Karpas-422 (cell line): ENCODE data around the gene UST. TPM values are rescaled to one million over a fixed set of nuclear protein-coding genes. Genes with fewer than 3 reads are reported as not detected.
"Not testable (repeated sequence)": the region's sequence is repeated elsewhere in the genome, so short reads cannot be mapped to it uniquely, and the experiment has no call there.

Experiments used
- DNase-seq: peaks from one replicate; pipeline ENCODE4 v3.0.0-alpha.2; 2015
- H2AFZ ChIP-seq: fragments of 200-600 bp; sonication (generic); 2 replicates; pipeline ENCODE4 v1.6.1; 2014; ENCODE audit warnings: antibody characterized with exemption, low read length, mixed read lengths
- H3K27ac ChIP-seq: fragments of 200-600 bp; sonication (generic); 2 replicates; pipeline ENCODE4 v1.5.1; 2014; ENCODE audit warnings: mild to moderate bottlenecking, low read length, moderate library complexity
- H3K27me3 ChIP-seq: fragments of 200-600 bp; sonication (generic); 2 replicates; pipeline ENCODE4 v1.6.1; 2014; ENCODE audit warnings: low read length, mixed read lengths
- H3K36me3 ChIP-seq: fragments of 200-600 bp; sonication (generic); 2 replicates; pipeline ENCODE4 v1.6.1; 2014; ENCODE audit warnings: low read length, mixed read lengths; ENCODE audit not compliant: insufficient read depth
- H3K4me1 ChIP-seq: fragments of 200-600 bp; sonication (generic); 2 replicates; pipeline ENCODE4 v1.6.1; 2014; ENCODE audit warnings: mild to moderate bottlenecking, low read length, mixed read lengths
- H3K4me2 ChIP-seq: fragments of 200-600 bp; sonication (generic); 2 replicates; pipeline ENCODE4 v1.6.1; 2014; ENCODE audit warnings: low read length, low read depth, mild to moderate bottlenecking; ENCODE audit not compliant: poor library complexity, severe bottlenecking
- H3K4me3 ChIP-seq: fragments of 200-600 bp; sonication (generic); 2 replicates; pipeline ENCODE4 v1.5.1; 2014; ENCODE audit warnings: mild to moderate bottlenecking, antibody characterized with exemption, low read length, mixed read lengths
- H3K79me2 ChIP-seq: fragments of 200-600 bp; sonication (generic); 2 replicates; pipeline ENCODE4 v1.6.1; 2014; ENCODE audit warnings: mild to moderate bottlenecking, low read length, mixed read lengths
- H3K9ac ChIP-seq: fragments of 200-600 bp; sonication (generic); 2 replicates; pipeline ENCODE4 v1.6.0; 2014; ENCODE audit warnings: low read length
- H3K9me2 ChIP-seq: fragments of 200-600 bp; sonication (generic), shearing (Covaris generic); replicated peaks from 2 replicates; pipeline ENCODE4 v1.6.0; 2014; ENCODE audit warnings: mild to moderate bottlenecking, low read length, moderate library complexity; ENCODE audit not compliant: insufficient read depth
- H3K9me3 ChIP-seq: fragments of 300-700, 200-600 bp; sonication (generic); 2 replicates; pipeline ENCODE4 v1.6.1; 2014; ENCODE audit warnings: low read length, mixed read lengths
- H4K20me1 ChIP-seq: fragments of 200-600 bp; sonication (generic); 2 replicates; pipeline ENCODE4 v1.6.1; 2014; ENCODE audit warnings: mild to moderate bottlenecking, antibody characterized with exemption, low read length, low read depth; ENCODE audit not compliant: insufficient read depth
- total RNA-seq: library from RNA; depleted of rRNA; stranded (reverse); fragments of >200 nt; shearing (Covaris generic); gene quantifications from 2 replicates; pipeline ENCODE4 v1.2.3, GENCODE V29; 2014; ENCODE audit warnings: low replicate concordance

The UST gene
- total RNA-seq, 1 experiment from 2014 or later = 0.15 TPM

DNA sequence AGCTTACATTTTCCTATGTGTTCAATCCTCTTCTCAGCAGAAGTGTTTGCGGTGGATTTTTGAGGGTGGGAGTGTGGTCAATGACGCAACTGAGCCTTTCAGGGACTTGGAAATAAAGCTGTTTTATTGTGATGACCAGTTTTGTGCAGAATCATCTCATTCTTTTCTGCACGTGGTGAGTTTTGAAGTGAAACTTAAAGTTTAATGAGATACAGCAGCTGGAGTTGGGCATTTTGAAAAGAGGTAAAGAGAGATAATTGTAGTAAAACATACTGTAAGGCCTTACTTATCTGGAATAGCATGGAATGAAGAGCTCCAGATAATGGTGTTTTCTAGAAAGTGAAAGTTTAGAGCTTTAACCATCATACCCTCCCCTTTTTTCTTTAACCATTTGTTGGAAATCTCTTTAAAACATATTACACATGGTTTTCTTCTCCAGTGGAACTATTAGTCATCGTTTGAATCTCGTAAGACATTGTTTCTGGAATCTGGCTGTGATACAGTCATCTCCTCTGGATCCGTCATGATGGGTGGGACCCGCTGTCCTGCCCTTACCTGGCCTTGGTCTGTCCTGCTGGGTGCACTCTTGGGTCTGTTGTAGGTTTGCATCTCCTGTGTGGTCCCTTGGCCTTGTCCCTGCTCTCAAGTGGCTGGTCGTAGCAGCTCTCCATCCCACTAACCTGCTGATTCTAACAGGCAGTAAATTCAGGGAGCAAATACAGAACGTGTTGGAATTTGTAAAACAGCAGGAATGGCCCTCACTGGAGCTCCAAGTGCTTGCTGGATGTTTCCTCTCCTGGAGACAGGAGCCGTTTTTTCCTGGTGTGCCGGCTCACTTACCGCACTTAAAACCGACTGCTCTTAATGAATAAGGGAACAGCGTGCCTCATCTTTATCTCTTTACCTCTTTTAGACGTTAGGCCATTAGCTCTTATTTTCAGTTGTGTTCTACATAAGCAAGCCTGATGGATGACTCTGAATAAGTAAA is 29.8 kb downstream of the UST start:
- H3K4me1 ChIP-seq = no peaks in the 10 kb centered on the region
- H3K79me2 ChIP-seq = no peaks in the 10 kb centered on the region
- no peak overlapping the region for H3K4me2 ChIP-seq
- no peaks in the 10 kb centered on the region for H3K36me3 ChIP-seq
- H3K27me3 ChIP-seq = no peaks in the 10 kb centered on the region
- H3K27ac ChIP-seq = no peak overlapping the region
- no peaks in the 10 kb centered on the region for H4K20me1 ChIP-seq
- H3K4me3 ChIP-seq = no peak overlapping the region
- H2AFZ ChIP-seq = no peak overlapping the region
- H3K9me3 ChIP-seq = no peaks in the 10 kb centered on the region
- DNase-seq = no peak
- no peak overlapping the region for H3K9ac ChIP-seq
- no peaks in the 10 kb centered on the region for H3K9me2 ChIP-seq

GRCh38 chr6:148779142-148779562 is 32.3 kb downstream of the UST start:
- no peak for DNase-seq
- H3K4me3 ChIP-seq = no peak overlapping the region
- no peak overlapping the region for H2AFZ ChIP-seq
- H3K36me3 ChIP-seq = no peaks in the 10 kb centered on the region
- H3K79me2 ChIP-seq = no peaks in the 10 kb centered on the region
- no peak overlapping the region for H3K27ac ChIP-seq
- no peak overlapping the region for H3K9ac ChIP-seq
- H3K27me3 ChIP-seq = no peaks in the 10 kb centered on the region
- H3K9me3 ChIP-seq = no peaks in the 10 kb centered on the region
- H3K9me2 ChIP-seq = no peaks in the 10 kb centered on the region
- no peak overlapping the region for H3K4me2 ChIP-seq
- no peaks in the 10 kb centered on the region for H4K20me1 ChIP-seq
- no peaks in the 10 kb centered on the region for H3K4me1 ChIP-seq

GRCh38 chr6:148780423-148780822 is 33.6 kb downstream of the UST start:
- not testable (repeated sequence) for H3K27ac ChIP-seq, H3K9me2 ChIP-seq, H3K27me3 ChIP-seq, H3K9ac ChIP-seq, H3K4me3 ChIP-seq, H3K9me3 ChIP-seq, H3K4me2 ChIP-seq, H3K79me2 ChIP-seq, H4K20me1 ChIP-seq, H3K36me3 ChIP-seq, DNase-seq, H2AFZ ChIP-seq, H3K4me1 ChIP-seq

GRCh38 chr6:148780918-148781436 is 34.1 kb downstream of the UST start:
- DNase-seq = no peak
- Histone ChIP-seq H2AFZ (no peak overlapping the region), H3K27me3 (no peaks in the 10 kb centered on the region), H4K20me1 (no peaks in the 10 kb centered on the region), H3K9ac (no peak overlapping the region), H3K9me2 (no peaks in the 10 kb centered on the region), H3K9me3 (no peaks in the 10 kb centered on the region), H3K27ac (no peak overlapping the region), H3K79me2 (no peaks in the 10 kb centered on the region), H3K4me1 (no peaks in the 10 kb centered on the region; the same call in 1 of the 2 replicates), H3K4me2 (no peak overlapping the region), H3K4me3 (no peak overlapping the region), H3K36me3 (no peaks in the 10 kb centered on the region)

DNA sequence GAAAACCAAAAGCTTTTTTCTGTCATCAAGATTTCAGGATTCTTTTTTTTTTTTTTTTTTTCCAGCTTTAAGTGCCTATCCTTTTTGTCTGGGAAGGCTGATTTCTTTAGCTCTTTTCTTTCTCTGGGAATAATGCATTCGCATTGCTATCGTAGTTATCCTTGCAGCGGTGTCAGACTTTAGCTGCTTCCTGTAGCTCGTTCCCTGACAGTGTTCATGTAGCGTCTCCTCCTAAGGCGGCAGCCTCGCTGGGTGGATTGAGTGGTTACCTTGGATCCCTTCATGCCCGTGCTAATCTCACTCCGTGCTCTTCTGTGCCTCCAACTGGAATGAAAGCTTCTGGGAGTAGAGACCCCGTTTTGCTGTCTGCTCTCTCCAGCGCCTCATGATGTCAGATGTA is 43.1 kb downstream of the UST start:
- Histone ChIP-seq H2AFZ (no peak overlapping the region), H3K27me3 (no peaks in the 10 kb centered on the region), H3K36me3 (no peaks in the 10 kb centered on the region), H3K9ac (no peak overlapping the region), H4K20me1 (no peaks in the 10 kb centered on the region), H3K9me2 (no peaks in the 10 kb centered on the region), H3K4me3 (no peak overlapping the region), H3K4me2 (no peak overlapping the region), H3K79me2 (no peaks in the 10 kb centered on the region), H3K9me3 (no peaks in the 10 kb centered on the region), H3K4me1 (no peaks in the 10 kb centered on the region; the same call in 1 of the 2 replicates), H3K27ac (no peak overlapping the region)
- no peak for DNase-seq

DNA sequence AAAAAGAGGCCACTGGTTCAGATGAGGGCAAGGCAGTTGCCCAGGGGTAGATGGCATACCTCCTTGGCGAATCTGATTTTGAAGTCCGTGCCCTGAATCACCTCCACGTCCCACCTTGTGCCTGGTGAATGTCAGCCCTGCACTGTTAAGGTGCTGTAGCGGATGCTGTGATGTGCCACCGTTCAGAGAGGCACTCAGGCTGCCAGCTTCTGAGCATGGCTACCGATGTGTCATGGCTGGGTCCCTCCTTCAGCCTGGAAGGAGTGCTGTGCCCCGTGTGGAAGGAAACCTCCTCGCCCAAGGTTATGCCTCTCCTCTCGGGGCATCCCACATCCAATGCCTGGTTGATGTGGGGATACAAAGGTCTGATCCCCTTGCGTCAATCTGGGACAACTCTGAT is 43.6 kb downstream of the UST start:
- H2AFZ ChIP-seq = no peak overlapping the region
- no peaks in the 10 kb centered on the region for H3K79me2 ChIP-seq
- no peak overlapping the region for H3K4me2 ChIP-seq

DNA sequence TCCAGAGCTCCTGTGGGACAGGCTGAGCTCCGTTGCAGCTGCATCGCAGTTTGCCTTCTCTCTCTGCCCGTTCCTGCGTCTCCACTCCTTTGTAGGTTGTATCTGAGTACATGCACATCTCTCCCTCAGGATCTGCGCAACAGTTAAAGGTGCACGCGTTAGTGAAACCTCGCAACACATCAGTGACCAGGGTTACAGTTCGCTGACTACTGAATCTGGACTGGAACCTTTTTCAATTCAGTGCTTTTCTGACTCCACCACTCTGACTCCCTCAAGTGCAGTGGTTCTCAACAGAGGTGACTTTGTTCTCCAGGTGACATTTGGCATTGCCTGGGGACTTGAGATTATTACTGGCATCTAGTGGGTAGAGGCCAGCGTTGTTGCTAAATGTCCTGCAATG is 44.0 kb downstream of the UST start:
- Histone ChIP-seq H3K4me3 (no peak overlapping the region), H3K9me3 (no peaks in the 10 kb centered on the region), H3K4me1 (no peaks in the 10 kb centered on the region), H3K27me3 (no peaks in the 10 kb centered on the region), H3K9me2 (no peaks in the 10 kb centered on the region), H4K20me1 (no peaks in the 10 kb centered on the region), H3K79me2 (no peaks in the 10 kb centered on the region), H3K4me2 (no peak overlapping the region), H3K27ac (no peak overlapping the region), H3K9ac (no peak overlapping the region), H3K36me3 (no peaks in the 10 kb centered on the region), H2AFZ (no peak overlapping the region)
- no peak for DNase-seq

More for the DNA sequence above, 43.6 kb downstream of the UST start:
- Histone ChIP-seq H4K20me1 (no peaks in the 10 kb centered on the region), H3K27me3 (no peaks in the 10 kb centered on the region), H3K9me2 (no peaks in the 10 kb centered on the region), H3K27ac (no peak overlapping the region), H3K4me1 (no peaks in the 10 kb centered on the region; the same call in 1 of the 2 replicates), H3K9me3 (no peaks in the 10 kb centered on the region), H3K36me3 (no peaks in the 10 kb centered on the region), H3K9ac (no peak overlapping the region), H3K4me3 (no peak overlapping the region)
- no peak for DNase-seq

- Histone ChIP-seq H3K79me2 (no peaks in the 10 kb centered on the region), H3K27me3 (no peaks in the 10 kb centered on the region), H3K36me3 (no peaks in the 10 kb centered on the region), H3K9ac (no peak overlapping the region), H3K4me2 (no peak overlapping the region), H3K4me3 (no peak overlapping the region), H3K9me3 (no peaks in the 10 kb centered on the region), H3K4me1 (no peaks in the 10 kb centered on the region), H3K9me2 (no peaks in the 10 kb centered on the region), H3K27ac (no peak overlapping the region), H4K20me1 (no peaks in the 10 kb centered on the region), H2AFZ (no peak overlapping the region)
- DNase-seq = no peak
These were observed 44.5 kb downstream of the UST start for GRCh38 chr6:148791372-148791771.
